Fibroblast of mammary gland (primary cell): ENCODE results near the gene PLEKHF1.

Experiments used
- DNase-seq: peaks from one replicate; pipeline ENCODE4 v3.0.0-alpha.2; 2010; ENCODE audit warnings: low read depth
- H3K4me3 ChIP-seq: 2 replicates; pipeline ENCODE4 v1.5.1; 2011; ENCODE audit warnings: low read depth, mild to moderate bottlenecking, low read length, moderate library complexity; ENCODE audit not compliant: control insufficient read depth
- CTCF ChIP-seq: conservative IDR thresholded peaks from 2 replicates; pipeline ENCODE4 v1.5.1; 2011; ENCODE audit warnings: low read depth, low read length, inconsistent platforms; ENCODE audit not compliant: control insufficient read depth, insufficient read depth

Gene PLEKHF1

GRCh38 chr19:29712744-29713516 is 47.7 kb downstream of the PLEKHF1 start:
- no peak for DNase-seq
- TF ChIP-seq CTCF, result no peak
- H3K4me3 ChIP-seq, result no peak overlapping the region

GRCh38 chr19:29714371-29714952 is 49.2 kb downstream of the PLEKHF1 start:
- peak overlapping the region; percentile 71 for H3K4me3 ChIP-seq
- no peak for TF ChIP-seq CTCF
- no peak for DNase-seq

GRCh38 chr19:29714953-29715700 is 49.9 kb downstream of the PLEKHF1 start, which contains the start of gene C19orf12:
Gene C19orf12 (minus strand): TSS chr19:29715261. CDS start chr19:29708413, 6,848 bp downstream.
- H3K4me3 ChIP-seq, result peak within 1 kb of the TSS; percentile 71
- peak; percentile 14 for DNase-seq
- no peak for TF ChIP-seq CTCF

GRCh38 chr19:29715701-29716581 is 50.7 kb downstream of the PLEKHF1 start:
- H3K4me3 ChIP-seq, result peak overlapping the region; percentile 51
- no peak for TF ChIP-seq CTCF
- DNase-seq, result peak; percentile 46

GRCh38 chr19:29717051-29717450 is 51.8 kb downstream of the PLEKHF1 start:
- TF ChIP-seq CTCF, result no peak
- DNase-seq, result no peak

DNA sequence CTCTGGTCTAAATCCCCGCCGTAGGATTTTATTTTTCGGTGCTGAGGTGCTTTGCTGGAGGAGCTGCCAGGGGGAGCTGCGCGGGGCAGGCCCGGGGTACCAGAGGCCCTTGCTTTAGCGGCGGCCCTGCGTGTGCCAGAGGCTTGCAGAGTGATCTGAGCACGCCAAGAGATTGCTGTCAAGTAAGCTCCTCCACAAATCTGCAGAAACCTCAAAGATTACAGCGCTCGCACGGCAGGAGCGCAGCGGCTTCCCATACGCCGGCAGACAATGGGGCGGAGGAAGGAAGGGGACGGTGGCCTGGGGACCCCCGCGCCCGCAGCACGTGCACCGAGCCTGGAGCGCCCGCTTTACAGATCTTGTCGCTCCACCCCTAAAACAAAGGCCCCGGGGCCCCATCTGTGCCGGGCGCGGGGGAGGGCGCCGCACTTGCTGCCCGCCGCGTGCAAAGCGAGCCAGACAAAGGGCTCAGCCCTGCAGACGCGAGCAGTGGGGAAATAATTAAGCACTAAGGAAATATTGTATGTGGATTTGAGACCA is 58.9 kb downstream of the PLEKHF1 start:
- H3K4me3 ChIP-seq, result no peak overlapping the region
- DNase-seq, result no peak
- no peak for TF ChIP-seq CTCF

More at GRCh38 chr19:29717051-29717450, 51.8 kb downstream of the PLEKHF1 start:
- H3K4me3 ChIP-seq, result no peak overlapping the region
